Measurements from ENCODE around the gene LRRK1.

DNA sequence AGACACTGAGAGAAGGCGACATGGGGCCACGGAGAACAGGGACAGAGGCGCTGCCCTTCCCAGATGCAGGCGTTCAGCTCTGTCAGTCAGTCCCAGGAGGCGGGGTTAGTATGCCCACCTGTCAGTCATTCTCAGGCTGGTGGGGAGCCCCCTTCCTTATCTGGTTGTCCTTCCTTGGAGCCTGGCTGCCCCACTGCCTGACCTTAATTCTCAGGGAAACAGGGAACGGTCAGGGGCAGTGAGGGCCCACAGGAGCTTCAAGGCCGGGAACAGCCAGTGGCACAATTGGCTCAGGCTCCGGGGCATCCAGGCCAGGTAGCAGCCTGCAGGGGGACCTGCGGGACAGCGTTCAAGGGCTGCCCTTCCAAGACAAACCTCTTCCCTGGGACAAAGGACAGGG lies 199.5 kb downstream of the LRRK1 start:
- TF ChIP-seq, protein P1, sequence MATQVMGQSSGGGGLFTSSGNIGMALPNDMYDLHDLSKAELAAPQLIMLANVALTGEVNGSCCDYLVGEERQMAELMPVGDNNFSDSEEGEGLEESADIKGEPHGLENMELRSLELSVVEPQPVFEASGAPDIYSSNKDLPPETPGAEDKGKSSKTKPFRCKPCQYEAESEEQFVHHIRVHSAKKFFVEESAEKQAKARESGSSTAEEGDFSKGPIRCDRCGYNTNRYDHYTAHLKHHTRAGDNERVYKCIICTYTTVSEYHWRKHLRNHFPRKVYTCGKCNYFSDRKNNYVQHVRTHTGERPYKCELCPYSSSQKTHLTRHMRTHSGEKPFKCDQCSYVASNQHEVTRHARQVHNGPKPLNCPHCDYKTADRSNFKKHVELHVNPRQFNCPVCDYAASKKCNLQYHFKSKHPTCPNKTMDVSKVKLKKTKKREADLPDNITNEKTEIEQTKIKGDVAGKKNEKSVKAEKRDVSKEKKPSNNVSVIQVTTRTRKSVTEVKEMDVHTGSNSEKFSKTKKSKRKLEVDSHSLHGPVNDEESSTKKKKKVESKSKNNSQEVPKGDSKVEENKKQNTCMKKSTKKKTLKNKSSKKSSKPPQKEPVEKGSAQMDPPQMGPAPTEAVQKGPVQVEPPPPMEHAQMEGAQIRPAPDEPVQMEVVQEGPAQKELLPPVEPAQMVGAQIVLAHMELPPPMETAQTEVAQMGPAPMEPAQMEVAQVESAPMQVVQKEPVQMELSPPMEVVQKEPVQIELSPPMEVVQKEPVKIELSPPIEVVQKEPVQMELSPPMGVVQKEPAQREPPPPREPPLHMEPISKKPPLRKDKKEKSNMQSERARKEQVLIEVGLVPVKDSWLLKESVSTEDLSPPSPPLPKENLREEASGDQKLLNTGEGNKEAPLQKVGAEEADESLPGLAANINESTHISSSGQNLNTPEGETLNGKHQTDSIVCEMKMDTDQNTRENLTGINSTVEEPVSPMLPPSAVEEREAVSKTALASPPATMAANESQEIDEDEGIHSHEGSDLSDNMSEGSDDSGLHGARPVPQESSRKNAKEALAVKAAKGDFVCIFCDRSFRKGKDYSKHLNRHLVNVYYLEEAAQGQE (IDR thresholded peaks at IDR 0.05; ENCODE audit: insufficient read depth in 1 of 2, low read depth in 2 of 2, low read length in 2 of 2) = no peak
- no peak for TF ChIP-seq TAF1 (IDR thresholded peaks at IDR 0.05; ENCODE audit: borderline replicate concordance, insufficient read depth, low read length)
